Naive thymus-derived CD4-positive, alpha-beta T cell (primary cell): ENCODE data around the gene LRP5. TPM values are rescaled to one million over a fixed set of nuclear protein-coding genes. Genes with fewer than 3 reads are reported as not detected.
"Not testable (repeated sequence)": the region's sequence is repeated elsewhere in the genome, so short reads cannot be mapped to it uniquely, and the experiment has no call there.

Source experiments
- ATAC-seq: fragments of 150-1000 bp; cut with Tn5 transposase; 2 replicates; pipeline ENCODE4 v1.10.0; 2021; ENCODE audit warnings: mild to moderate bottlenecking, moderate library complexity
- CTCF ChIA-PET: fragments of 350-600 bp; sonication (Branson Sonifier 250); formaldehyde crosslinking; loops from one replicate; lab custom pipeline; 2021; ENCODE audit warnings: antibody characterized with exemption; lab: Charles Lee
- POLR2A ChIA-PET: fragments of 350-600 bp; sonication (Branson Sonifier 250); formaldehyde crosslinking; loops from one replicate; lab custom pipeline; 2021; ENCODE audit warnings: antibody characterized with exemption, inconsistent platforms; lab: Charles Lee
- DNase-seq, 9 donors: peaks; one replicate each; pipeline versions ENCODE4 v3.0.0 to v3.0.0-alpha.2; 2020 to 2022; ENCODE audit warnings: mixed read lengths in 1 of 9
- H3K27ac ChIP-seq: one replicate; pipeline ENCODE4 v1.7.0; 2013; ENCODE audit warnings: mild to moderate bottlenecking, low read depth, low read length, moderate library complexity
- H3K27me3 ChIP-seq, 2 donors: one replicate each; pipeline ENCODE4 v1.7.0; 2013; ENCODE audit warnings: low read length in 2 of 2, mild to moderate bottlenecking in 2 of 2, moderate library complexity in 2 of 2; ENCODE audit not compliant: control insufficient read depth in 2 of 2, insufficient read depth in 2 of 2
- H3K36me3 ChIP-seq, 3 experiments: 1 replicate in 2 of 3; 2 replicates in 1 of 3; pipeline ENCODE4 v1.7.0; 2013; ENCODE audit warnings: low read length in 3 of 3, mild to moderate bottlenecking in 3 of 3, moderate library complexity in 1 of 3; ENCODE audit not compliant: insufficient read depth in 3 of 3, control insufficient read depth in 2 of 3
- H3K4me1 ChIP-seq, 2 donors: one replicate each; pipeline ENCODE4 v1.7.0; 2013; ENCODE audit warnings: low read length in 2 of 2, mild to moderate bottlenecking in 2 of 2, moderate library complexity in 1 of 2; ENCODE audit not compliant: control insufficient read depth in 2 of 2, insufficient read depth in 2 of 2
- H3K4me3 ChIP-seq: 2 replicates; pipeline ENCODE4 v1.7.0; 2013; ENCODE audit warnings: mild to moderate bottlenecking, low read length
- H3K9me3 ChIP-seq, 3 experiments: 1 replicate in 2 of 3; 2 replicates in 1 of 3; pipeline ENCODE4 v1.7.0; 2013; ENCODE audit warnings: low read length in 3 of 3; ENCODE audit not compliant: control insufficient read depth in 2 of 3
- H3K27ac Mint-ChIP-seq, 9 donors: one replicate each; pipeline ENCODE4 v1.8.0; 2020 to 2022; ENCODE audit warnings: mixed read lengths in 9 of 9, mild to moderate bottlenecking in 8 of 9, moderate library complexity in 5 of 9, inconsistent platforms in 2 of 9
- H3K27me3 Mint-ChIP-seq, 5 donors: one replicate each; pipeline ENCODE4 v1.8.0; 2021 to 2022; ENCODE audit warnings: mixed read lengths in 5 of 5, mild to moderate bottlenecking in 1 of 5
- H3K36me3 Mint-ChIP-seq, 5 donors: one replicate each; pipeline ENCODE4 v1.8.0; 2020 to 2022; ENCODE audit warnings: mixed read lengths in 5 of 5, mild to moderate bottlenecking in 3 of 5, inconsistent platforms in 1 of 5
- H3K4me1 Mint-ChIP-seq, 7 donors: one replicate each; pipeline ENCODE4 v1.8.0; 2020 to 2022; ENCODE audit warnings: mixed read lengths in 7 of 7, mild to moderate bottlenecking in 3 of 7, inconsistent platforms in 1 of 7
- H3K4me3 Mint-ChIP-seq, 10 donors: one replicate each; pipeline ENCODE4 v1.8.0; 2020 to 2022; ENCODE audit warnings: mild to moderate bottlenecking in 10 of 10, mixed read lengths in 10 of 10, moderate library complexity in 6 of 10, inconsistent platforms in 2 of 10
- H3K9me3 Mint-ChIP-seq, 11 donors: one replicate each; pipeline ENCODE4 v1.8.0; 2020 to 2022; ENCODE audit warnings: mixed read lengths in 11 of 11, mild to moderate bottlenecking in 4 of 11, inconsistent platforms in 1 of 11, moderate library complexity in 1 of 11
- intact Hi-C, 2 donors: fragments of 100-400 bp; cut with micrococcal nuclease; formaldehyde crosslinking; loops; one replicate each; pipeline ENCODE4 v1.15.1; 2023
- polyA plus RNA-seq, 2 donors: library from polyadenylated mRNA; unstranded; fragments of 300-500 nt; fragmentation: Illumina TruSeq; gene quantifications; one replicate each; pipeline ENCODE4 v1.2.3, GENCODE V29; 2021
- total RNA-seq, 6 experiments: library from RNA in 5 of 6; stranded (reverse) in 5 of 6; gene quantifications; 1 replicate in 5 of 6; 2 replicates in 1 of 6; pipeline ENCODE4 v1.2.3 and lab custom pipeline; 2021 to 2026

LRP5 gene
- total and polyA plus RNA-seq, 7 experiments from 2014 or later, result 0.35 to 29.9 (median 2.2) TPM

DNA sequence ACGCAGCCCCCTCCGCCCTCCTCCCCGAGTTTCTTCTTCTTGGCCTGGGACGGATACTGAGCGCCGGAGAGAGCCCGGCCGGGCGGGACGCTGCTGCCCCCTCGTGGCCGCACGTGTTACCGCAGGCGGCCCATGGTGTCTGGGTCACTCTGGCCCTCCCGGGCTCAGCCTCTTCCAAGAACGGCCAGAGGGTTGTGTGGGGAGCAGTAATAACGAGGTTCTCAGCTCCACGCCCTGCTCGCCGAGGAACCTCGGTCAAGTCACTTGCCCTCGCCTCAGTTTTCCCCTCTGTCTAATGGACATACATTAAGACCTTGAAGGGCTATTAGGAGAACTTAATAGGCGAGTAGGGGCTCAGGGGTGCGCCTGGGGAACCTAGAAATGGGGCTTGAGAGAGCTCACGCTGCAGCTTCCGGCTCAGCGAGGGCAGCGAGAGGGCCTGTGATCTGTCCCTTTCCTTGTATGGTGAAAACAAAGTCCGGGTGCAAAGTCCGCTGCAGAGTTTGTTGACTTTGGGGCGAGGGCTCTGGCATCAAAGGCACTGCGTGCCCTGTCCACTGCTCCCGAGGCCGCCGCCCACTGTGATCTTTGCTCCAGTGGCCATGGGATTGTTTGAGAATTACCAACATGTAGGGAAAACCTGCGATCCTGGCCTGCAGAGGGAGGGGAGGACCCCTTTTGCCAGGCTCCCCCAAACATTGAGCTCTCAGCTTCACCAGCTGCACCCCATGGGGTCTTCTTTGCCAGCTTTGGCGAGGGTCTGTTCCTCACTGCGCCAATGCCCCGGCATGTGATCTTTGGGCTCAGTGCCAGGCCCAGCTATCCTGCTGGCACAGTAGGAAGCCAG, 14.4 kb upstream of the LRP5 start:
- H3K9me3 Mint-ChIP-seq, result no peaks in the 10 kb centered on the region
- Histone ChIP-seq H3K27me3 (no peaks in the 10 kb centered on the region), H3K9me3 (no peaks in the 10 kb centered on the region), H3K4me1 (no peaks in the 10 kb centered on the region), H3K27ac (no peak overlapping the region), H3K36me3 (no peaks in the 10 kb centered on the region), H3K4me3 (no peak overlapping the region)
- H3K27me3 Mint-ChIP-seq, result peaks cover 0 to 5% (median 0%) of the 10 kb centered on the region in 5 donors
- peaks cover 0 to 7% (median 0%) of the 10 kb centered on the region in 7 donors for H3K4me1 Mint-ChIP-seq
- DNase-seq (peak; percentile 42 to 84 (median 70)), ATAC-seq (peak; percentile 98)
- no peak overlapping the region for H3K27ac Mint-ChIP-seq
- ChIA-PET POLR2A (interaction anchor here (1.5 to 2.1 kb wide), 2 partner anchors 26 to 40 kb away, joined by 3 to 11 read pairs; partner anchors contain the start of gene C11orf24), CTCF (interaction anchor here (0.6 to 6.4 kb wide), 17 partner anchors 8 to 230 kb away, joined by 3 to 131 read pairs (median 3); partner anchors contain the start of gene C11orf24)
- no peaks in the 10 kb centered on the region for H3K36me3 Mint-ChIP-seq
- H3K4me3 Mint-ChIP-seq, result no peak overlapping the region
- intact Hi-C loops, result loop anchor here (1.0 to 5.0 kb wide), 7 partner anchors 27 to 149 kb away; partner anchors contain the start of gene C11orf24 (in 2 of the 2)

DNA sequence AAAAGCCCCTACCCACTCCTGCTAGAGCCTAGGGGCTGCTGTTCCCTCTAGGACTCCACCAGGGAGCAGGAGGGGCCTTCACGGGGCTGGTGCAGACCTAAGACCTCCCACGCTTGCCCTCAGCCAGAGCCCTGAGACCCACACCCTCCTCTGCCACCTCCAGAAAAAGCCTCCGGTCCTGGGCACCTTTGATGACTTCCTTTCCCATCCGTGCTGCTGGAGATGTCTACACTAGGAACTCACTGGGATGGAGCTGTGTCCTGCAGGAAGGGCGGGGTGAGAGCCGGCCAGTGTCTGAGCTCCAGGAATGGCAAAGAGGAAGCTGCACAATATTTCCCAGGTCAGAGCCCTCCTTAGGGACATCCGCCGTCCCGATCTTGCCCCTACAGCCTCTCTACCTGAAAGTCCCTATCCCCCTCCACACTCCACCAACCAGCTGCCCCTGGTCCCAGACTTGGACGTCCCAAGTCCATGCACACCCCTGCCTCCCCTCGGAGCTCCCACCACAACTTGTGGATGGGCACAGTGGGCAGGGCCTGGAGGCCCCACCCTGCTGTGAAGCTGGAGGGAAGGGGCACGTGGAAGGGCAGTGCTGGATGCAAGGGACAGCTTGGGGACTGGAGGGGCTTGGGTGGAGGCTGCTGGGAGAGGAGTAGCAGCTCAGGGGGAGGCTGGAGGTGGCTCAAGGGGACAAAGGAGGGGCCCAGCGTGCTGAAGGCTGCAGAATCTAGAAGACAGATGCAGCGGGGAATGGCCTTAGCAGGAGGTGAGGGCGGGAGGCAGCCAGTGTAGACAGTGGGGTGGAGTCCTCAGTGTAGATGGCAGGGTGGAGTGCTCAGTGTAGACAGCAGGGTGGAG, 13.5 kb upstream of the LRP5 start:
- Mint-ChIP-seq H3K9me3 (no peaks in the 10 kb centered on the region), H3K27me3 (peaks cover 0 to 4% (median 0%) of the 10 kb centered on the region in 5 donors), H3K4me1 (peaks cover 0 to 4% (median 0%) of the 10 kb centered on the region in 7 donors), H3K27ac (peak overlapping the region in 1 of 9 donors; percentile 25), H3K4me3 (no peak overlapping the region), H3K36me3 (no peaks in the 10 kb centered on the region)
- Histone ChIP-seq H3K4me3 (no peak overlapping the region), H3K9me3 (no peaks in the 10 kb centered on the region), H3K36me3 (no peaks in the 10 kb centered on the region), H3K27ac (no peak overlapping the region), H3K4me1 (no peaks in the 10 kb centered on the region), H3K27me3 (no peaks in the 10 kb centered on the region)
- no peak for ATAC-seq
- no peak for DNase-seq
- POLR2A ChIA-PET, result interaction anchor here (1.5 to 2.1 kb wide), 2 partner anchors 27 to 41 kb away, joined by 3 to 11 read pairs; partner anchors contain the start of gene C11orf24
- CTCF ChIA-PET, result interaction anchor here (0.6 to 6.4 kb wide), 14 partner anchors 9 to 230 kb away, joined by 3 to 131 read pairs (median 4); partner anchors contain the start of gene C11orf24
- intact Hi-C loops, result loop anchor here in 1 of 2 donors (5.0 kb wide), 1 partner anchor 92 kb away; no protein-coding TSS in a partner anchor

DNA sequence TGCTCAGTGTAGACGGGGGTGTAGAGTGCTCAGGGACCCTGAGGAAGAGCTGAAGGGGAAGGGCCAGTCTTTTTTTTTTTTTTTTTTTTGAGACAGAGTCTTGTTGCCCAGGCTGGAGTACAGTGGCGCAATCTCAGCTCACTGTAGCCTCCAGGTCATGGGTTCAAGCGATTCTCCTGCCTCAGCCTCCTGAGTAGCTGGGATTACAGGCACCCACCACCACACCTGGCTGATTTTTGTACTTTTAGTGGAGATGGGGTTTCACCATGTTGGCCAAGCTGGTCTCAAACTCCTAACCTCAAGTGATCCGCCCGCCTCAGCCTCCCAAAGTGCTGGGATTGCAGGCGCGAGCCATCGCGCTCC, 12.9 kb upstream of the LRP5 start:
- not testable (repeated sequence) for H3K36me3 Mint-ChIP-seq, H3K4me3 ChIP-seq, H3K9me3 ChIP-seq, H3K27me3 Mint-ChIP-seq, H3K27ac ChIP-seq, H3K4me3 Mint-ChIP-seq, H3K27me3 ChIP-seq, H3K36me3 ChIP-seq, H3K9me3 Mint-ChIP-seq, H3K4me1 ChIP-seq, H3K4me1 Mint-ChIP-seq, ATAC-seq, DNase-seq
- ChIA-PET POLR2A (interaction anchor here (2.1 kb wide), 1 partner anchor 42 kb away, joined by 11 read pairs; no protein-coding TSS in a partner anchor), CTCF (interaction anchor here (0.6 to 6.4 kb wide), 4 partner anchors 10 to 42 kb away, joined by 3 to 131 read pairs (median 5); no protein-coding TSS in a partner anchor)
- H3K27ac Mint-ChIP-seq, result peak overlapping the region in 1 of 9 donors; percentile 25
- intact Hi-C loops, result loop anchor here in 1 of 2 donors (5.0 kb wide), 1 partner anchor 92 kb away; no protein-coding TSS in a partner anchor

DNA sequence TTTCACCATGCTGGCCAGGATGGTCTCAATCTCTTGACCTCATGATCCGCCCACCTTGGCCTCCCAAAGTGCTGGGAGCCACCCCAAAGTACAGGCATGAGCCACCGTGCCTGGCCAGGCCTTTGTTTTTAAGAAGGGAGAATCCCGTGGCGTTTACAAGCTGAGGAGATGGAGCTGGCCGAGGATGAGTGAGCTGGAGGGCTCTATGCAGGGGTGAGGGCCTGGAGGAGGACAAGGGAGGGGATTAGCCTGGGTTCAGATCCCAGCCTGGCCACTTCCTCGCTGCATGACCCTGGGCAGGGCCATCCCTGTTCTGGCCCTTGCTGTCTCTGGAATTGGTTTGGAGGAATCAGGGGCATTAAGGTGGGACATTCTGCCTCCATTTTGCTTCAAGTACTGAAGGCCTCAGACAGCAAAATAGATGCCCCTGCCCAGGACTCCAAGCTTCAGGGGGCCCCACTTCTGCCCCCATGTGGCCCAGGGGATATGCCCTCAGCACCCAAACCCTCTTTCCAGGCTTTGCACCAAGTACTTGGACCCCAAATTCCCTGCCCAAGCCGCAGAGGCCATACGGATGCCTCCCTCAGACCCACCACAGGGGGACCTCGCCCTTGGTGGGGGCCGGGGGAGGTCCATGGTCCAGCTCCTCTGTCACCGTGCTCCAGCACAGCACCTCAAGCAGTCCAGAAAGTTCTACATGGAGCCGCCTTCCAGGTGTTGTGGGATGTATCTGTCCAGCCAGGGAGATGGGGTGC, 12.1 kb upstream of the LRP5 start:
- peaks cover 0 to 4% (median 0%) of the 10 kb centered on the region in 7 donors for H3K4me1 Mint-ChIP-seq
- DNase-seq, result no peak
- H3K9me3 ChIP-seq, result no peaks in the 10 kb centered on the region

DNA sequence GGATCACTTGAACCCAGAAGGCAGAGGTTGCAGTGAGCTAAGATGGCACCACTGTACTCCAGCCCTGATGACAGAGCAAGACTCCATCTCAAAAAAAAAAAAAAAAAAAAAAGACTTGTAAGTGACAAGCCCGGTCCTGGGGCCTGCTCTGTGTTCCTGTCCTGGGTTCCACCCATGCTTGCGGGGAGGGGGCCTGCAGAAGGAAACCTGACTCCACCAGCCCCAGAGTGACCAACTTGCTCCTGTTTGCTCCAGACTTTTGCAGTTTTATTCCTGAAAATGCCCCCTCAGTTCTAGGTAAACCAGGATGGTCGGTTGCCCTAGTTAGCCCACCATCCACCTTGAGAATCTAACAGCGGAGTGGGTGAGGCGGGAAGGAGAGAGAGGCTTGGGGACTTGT, 10.1 kb upstream of the LRP5 start:
- DNase-seq (no peak), ATAC-seq (no peak)
- peaks cover 0 to 13% (median 0%) of the 10 kb centered on the region in 7 donors for H3K4me1 Mint-ChIP-seq
- H3K9me3 Mint-ChIP-seq, result peaks cover 0 to 4% (median 0%) of the 10 kb centered on the region in 11 donors
- H3K4me3 Mint-ChIP-seq, result no peak overlapping the region
- intact Hi-C loops, result no loop called here
- peaks cover 0 to 3% (median 0%) of the 10 kb centered on the region in 5 donors for H3K36me3 Mint-ChIP-seq
- POLR2A ChIA-PET, result no interaction called here
- H3K4me1 ChIP-seq, result no peaks in the 10 kb centered on the region
- no peaks in the 10 kb centered on the region for H3K36me3 ChIP-seq
- CTCF ChIA-PET, result no interaction called here
- peaks cover 0 to 4% (median 0%) of the 10 kb centered on the region in 5 donors for H3K27me3 Mint-ChIP-seq
- H3K27me3 ChIP-seq, result no peaks in the 10 kb centered on the region
- H3K4me3 ChIP-seq, result no peak overlapping the region
- no peaks in the 10 kb centered on the region for H3K9me3 ChIP-seq
- peak overlapping the region in 1 of 9 donors; percentile 20 for H3K27ac Mint-ChIP-seq
- H3K27ac ChIP-seq, result no peak overlapping the region

More for the DNA sequence above, 12.1 kb upstream of the LRP5 start:
- ATAC-seq, result no peak
- no peak overlapping the region for H3K4me3 ChIP-seq
- ChIA-PET CTCF (interaction anchor here (0.6 to 6.4 kb wide), 3 partner anchors 41 to 96 kb away, joined by 3 to 131 read pairs (median 3); no protein-coding TSS in a partner anchor), POLR2A (interaction anchor here (0.8 kb wide), 1 partner anchor 43 kb away, joined by 3 read pairs; no protein-coding TSS in a partner anchor)
- Mint-ChIP-seq H3K9me3 (peaks cover 0 to 4% (median 0%) of the 10 kb centered on the region in 11 donors), H3K27me3 (peaks cover 0 to 4% (median 0%) of the 10 kb centered on the region in 5 donors), H3K27ac (no peak overlapping the region), H3K4me3 (no peak overlapping the region), H3K36me3 (no peaks in the 10 kb centered on the region)
- H3K27me3 ChIP-seq, result no peaks in the 10 kb centered on the region
- no peaks in the 10 kb centered on the region for H3K4me1 ChIP-seq
- intact Hi-C loops, result no loop called here
- H3K27ac ChIP-seq, result no peak overlapping the region
- no peaks in the 10 kb centered on the region for H3K36me3 ChIP-seq
